GM21515 (cell line): Measurements from ENCODE around the gene SIVA1.
A peak's percentile ranks its signal among the peaks of the same experiment; 100 is the strongest.

ENCODE experiments used
- ATAC-seq: cut with Tn5 transposase; IDR thresholded peaks from one replicate; pipeline ENCODE4 v1.9.1; 2021; ENCODE audit not compliant: unreplicated experiment

The SIVA1 gene

GRCh38 chr14:104794631-104794992 lies 41.7 kb downstream of the SIVA1 start:
- ATAC-seq = no peak

DNA sequence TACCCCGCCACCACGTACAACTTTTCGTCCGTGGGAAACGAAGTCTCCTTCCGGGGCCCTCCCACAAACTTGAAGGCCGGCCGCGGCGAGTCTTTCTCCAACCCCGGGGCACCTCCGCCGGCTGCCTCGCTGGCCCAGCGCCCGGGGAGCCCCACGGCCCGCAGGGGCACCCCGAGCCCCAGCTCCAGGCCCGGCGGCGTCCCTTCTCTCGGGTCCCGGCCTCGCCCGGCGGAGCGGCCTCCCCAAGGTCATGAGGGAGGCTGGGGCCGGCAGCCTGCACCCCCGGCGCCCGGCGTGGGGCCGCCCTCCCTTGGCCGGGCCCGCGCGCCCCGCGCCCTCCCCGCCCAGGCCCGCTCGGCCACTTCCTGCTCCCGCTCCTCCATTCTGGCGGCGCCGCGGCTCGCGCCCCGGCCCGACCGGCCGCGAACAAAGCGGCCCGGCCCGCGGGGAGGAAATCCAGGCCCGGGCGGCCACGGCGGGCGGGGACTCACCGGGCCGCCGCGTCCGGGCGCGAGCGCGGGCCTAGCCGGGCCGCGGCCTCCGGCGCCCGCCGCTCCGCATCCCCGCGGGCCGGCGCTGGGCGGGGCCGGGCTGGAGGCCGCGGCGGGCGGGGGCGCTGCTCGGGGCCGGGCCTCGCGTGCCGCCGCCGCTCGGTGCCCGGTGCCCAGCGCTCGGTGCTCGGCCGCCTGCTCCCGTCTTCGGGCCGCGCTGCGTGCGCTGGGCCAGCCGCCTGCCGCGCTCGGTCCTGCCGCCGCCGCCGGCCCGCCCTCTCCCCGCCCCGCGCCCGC lies 42.2 kb downstream of the SIVA1 start, which contains the start of gene AKT1:
Gene AKT1 (minus strand): TSS at position 756 of the 788 bp plus-strand sequence. CDS start 3,105 bp downstream, outside the sequence.
- no peak for ATAC-seq

GRCh38 chr14:104795781-104796686 lies 43.1 kb downstream of the SIVA1 start:
- ATAC-seq = no peak

DNA sequence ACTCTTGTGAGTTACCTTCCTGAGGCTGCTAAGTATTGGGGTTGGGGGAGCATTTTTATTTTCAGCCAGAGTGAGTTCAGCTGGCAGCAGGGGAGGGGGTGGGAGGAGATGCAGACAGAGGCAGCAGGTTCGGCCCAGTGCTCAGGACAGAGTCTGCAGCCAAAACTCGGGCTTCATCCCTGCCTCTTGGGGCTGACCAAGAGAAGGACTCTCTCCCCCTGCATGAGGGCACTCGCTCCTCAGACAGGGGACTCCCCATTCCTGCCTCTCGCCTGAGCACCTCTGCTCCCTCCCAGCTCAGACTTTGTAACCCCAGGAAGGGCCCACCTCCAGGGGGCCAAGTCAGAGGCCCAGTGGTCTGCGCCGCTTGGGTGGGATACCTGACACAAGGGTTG lies 43.7 kb downstream of the SIVA1 start:
- ATAC-seq = no peak

- ATAC-seq = no peak
Measured at GRCh38 chr14:104797115-104798044, 44.4 kb downstream of the SIVA1 start.

GRCh38 chr14:104798300-104799243 lies 45.6 kb downstream of the SIVA1 start:
- no peak for ATAC-seq

DNA sequence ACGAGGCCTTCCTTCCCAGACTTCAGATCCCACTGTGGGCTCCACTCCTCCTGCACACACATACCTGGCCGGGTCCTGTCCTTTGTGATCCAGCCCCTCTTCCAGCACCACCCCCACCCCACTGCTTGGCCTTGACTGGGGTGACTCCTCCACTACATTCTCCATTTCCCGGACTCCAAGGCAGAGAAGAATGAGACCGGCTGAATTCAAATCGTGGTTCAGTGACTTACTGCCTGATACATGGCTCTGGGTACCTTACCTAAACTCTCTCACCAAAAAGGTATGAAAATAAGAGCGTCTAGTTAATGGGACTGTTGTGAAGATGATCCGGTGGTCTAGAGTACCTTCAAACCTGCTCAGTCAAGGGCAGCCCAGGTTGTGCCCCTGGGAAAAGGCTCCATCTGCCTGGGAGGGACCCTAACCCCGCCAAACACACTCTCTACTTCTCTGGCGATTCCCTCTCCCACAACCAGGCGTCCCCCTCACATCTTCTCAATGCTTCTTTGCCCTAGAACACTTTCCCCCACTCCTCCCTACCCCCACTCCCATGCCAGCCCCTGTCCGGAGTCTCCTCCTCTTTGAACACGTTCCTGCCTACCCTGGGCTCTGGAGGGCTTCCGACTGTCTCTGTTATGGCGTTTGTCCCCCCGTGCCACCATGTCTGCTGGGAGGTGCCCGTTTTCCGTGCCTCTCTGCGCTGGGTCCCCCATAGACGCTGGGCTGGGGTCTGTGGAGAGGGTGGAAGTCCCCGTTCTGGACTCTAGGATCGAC lies 46.5 kb downstream of the SIVA1 start:
- ATAC-seq = no peak

GRCh38 chr14:104800015-104800770 lies 47.2 kb downstream of the SIVA1 start:
- peak; percentile 43 for ATAC-seq

GRCh38 chr14:104800771-104801519 lies 48.0 kb downstream of the SIVA1 start, which contains the start of gene ZBTB42:
Gene ZBTB42, plus strand, starts transcription at chr14:104801101. Its CDS starts 97 bp downstream, at chr14:104801198.
- ATAC-seq = peak; percentile 36

DNA sequence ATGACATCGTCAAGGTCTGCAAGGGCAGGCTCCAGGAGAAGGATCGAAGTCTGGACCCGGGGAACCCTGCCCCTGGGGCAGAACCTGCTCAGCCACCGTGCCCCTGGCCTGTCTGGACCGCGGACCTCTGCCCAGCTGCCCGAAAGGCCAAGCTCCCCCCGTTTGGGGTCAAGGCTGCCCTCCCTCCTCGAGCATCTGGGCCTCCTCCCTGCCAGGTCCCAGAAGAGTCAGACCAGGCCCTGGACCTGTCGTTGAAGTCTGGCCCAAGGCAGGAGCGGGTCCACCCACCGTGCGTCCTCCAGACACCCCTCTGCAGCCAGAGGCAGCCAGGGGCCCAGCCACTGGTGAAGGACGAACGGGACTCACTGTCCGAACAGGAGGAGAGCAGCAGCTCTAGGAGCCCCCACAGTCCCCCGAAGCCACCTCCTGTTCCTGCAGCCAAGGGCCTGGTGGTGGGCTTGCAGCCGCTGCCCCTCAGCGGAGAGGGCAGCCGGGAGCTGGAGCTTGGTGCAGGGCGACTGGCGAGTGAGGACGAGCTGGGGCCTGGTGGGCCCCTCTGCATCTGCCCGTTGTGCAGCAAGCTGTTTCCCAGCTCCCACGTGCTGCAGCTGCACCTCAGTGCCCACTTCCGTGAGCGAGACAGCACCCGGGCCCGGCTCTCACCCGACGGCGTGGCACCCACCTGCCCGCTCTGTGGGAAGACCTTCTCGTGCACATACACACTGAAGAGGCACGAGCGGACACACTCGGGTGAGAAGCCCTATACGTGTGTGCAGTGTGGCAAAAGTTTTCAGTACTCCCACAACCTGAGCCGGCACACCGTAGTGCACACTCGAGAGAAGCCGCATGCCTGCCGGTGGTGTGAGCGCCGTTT lies 48.8 kb downstream of the SIVA1 start:
- ATAC-seq = no peak

GRCh38 chr14:104802394-104803184 lies 49.6 kb downstream of the SIVA1 start:
- ATAC-seq = no peak

DNA sequence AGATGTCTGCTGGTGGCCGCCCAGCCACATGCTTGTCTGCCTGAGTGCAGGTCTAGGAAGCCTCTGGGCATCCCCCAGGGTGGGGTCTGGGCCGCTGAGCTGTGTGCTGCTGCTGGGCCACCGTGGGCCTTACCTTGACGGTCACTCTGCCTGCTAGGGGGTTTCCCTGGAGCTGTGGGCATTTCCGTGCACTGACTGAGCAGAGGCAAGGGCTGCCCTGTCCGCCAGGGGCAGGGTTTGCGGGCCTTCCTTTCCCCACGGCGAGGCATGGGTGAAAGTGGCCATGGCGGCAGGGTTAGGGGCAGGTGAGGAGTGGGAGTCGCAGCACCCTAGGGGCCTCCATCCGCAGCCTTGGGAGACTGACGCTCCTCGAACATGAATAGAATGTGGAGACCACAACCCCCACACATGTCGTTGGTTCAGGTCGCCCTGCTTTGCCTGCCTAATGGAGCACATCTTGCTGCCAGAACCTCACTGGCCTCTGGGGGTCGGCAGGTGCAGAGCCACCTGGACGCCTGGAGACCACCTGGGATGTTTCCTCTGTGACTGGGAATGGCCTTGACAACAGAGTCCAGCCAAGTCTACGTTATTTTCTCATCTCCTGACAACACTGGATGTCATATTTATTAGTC lies 50.4 kb downstream of the SIVA1 start:
- ATAC-seq = no peak

- ATAC-seq = no peak
Measured at GRCh38 chr14:104803912-104804410, 51.0 kb downstream of the SIVA1 start.

DNA sequence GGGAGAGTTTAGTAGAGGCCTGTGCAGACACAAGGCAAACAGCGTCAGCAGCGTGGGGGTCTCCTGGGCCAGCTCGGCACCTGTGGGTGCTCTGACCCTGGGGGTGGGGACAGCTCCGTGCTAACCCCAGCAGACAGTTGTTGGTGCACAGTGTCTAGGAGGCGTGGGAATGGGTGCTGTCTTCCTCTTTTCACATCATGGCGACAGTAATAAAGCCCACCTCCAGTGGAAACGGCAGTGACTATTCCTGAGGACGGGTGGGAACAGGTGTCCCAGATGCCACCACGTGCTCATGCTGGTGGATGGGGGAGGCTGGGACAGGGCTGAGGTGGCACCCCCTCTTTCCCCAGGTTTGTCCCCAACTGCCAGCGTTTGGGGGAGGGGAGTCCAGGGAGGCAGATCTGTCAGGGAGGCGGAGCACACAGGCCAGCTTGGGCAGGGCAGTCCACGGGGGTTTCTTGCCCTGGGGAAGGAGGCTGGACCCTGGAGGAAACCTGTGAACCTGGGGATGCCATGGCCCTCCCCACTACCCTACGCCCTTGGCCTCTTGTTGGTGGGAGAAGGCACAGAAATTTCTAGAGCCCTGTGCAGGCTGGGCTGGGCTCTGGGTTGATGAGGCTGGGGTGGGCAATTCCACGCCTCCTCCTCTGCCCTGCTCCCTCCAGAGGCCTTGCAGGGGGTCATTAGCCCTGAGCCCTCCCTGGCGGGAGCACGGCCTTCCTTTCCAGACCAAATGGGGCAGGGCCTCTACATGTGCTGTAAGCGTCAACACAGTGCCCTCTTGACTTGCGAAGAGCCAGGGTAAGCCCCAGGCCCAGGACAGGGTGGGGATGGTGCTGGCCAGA lies 51.8 kb downstream of the SIVA1 start:
- ATAC-seq = no peak
